ACHN (cell line): ENCODE data around the gene UXS1.

Experiments used
- DNase-seq: peaks from one replicate; pipeline ENCODE4 v3.0.0-alpha.2; 2015
- in situ Hi-C: cut with HindIII; loops from 2 replicates; pipeline ENCODE4 v1.10.0; 2017; ENCODE audit warnings: low sequenced_read_pairs, low pct_ligation_motif_present, low pct_unique_long_range_greater_than_20kb

Gene UXS1

DNA sequence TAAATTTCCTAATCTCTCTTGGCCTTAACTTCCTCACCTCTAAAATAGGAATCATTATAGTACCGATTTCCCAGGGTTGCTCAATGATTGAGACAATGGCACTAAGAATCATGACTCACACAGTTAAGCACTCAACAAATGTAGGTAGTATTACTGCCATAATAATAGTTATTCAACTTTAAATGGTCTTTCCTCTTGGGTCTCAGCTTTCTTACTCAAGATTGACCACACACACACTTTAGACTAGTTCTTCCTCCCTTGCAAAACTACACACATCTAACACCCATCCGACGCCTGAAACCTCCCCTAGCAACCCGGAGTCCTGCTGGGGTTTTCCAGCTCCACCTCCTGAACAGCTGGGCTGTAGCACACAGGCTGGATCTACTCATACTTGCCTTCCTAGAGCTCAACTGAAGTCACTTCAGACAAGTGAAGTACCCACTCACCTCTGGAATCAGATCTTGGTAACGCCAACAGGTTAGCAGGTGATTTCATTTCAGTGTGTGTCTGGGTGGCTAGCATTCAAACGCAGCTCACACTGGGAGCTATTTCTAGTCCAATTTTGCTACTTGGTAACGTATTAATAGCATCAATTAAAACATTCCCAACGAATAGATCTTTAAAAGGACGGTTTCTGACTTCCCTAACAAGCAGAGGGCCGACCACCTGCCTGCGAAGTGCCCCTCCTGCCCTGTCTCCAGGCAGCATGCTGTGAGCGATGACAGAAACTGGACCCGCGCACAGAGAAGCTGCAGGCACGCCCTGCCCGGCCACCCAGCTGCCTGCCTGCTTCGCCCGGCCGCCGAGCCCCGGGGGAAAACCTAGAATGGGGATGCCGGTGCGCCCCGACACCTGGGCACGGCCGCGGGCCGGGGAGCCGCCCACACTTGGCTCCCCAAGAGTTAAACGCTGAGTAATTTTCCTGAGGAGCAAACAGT is 1.1 kb downstream of the UXS1 start:
- in situ Hi-C loops, result no loop called here
- DNase-seq, result peak; percentile 62

DNA sequence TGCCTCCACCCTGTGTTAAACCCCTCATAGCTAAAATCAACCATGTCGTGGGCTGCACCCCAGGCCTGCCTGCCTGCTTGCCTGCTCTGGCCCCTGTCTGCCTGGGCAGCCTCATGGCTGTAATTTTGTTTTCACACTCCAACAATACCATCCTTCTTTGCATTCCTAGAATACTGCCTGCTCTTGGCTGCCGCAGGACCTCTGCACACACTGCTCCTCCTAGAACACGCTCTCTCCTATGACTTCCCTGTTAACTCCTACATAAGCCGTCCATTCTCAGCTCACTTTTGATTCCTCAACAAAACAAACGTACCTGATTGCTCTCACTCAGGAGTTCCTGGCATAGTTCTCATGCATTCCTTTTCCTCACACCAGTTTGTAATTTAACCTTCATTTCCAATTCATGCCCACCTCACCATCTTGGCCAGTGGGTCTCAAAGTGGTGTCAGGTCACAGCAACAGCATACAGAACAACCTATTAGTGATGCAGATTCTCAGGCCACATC is 2.5 kb downstream of the UXS1 start:
- in situ Hi-C loops, result no loop called here

DNA sequence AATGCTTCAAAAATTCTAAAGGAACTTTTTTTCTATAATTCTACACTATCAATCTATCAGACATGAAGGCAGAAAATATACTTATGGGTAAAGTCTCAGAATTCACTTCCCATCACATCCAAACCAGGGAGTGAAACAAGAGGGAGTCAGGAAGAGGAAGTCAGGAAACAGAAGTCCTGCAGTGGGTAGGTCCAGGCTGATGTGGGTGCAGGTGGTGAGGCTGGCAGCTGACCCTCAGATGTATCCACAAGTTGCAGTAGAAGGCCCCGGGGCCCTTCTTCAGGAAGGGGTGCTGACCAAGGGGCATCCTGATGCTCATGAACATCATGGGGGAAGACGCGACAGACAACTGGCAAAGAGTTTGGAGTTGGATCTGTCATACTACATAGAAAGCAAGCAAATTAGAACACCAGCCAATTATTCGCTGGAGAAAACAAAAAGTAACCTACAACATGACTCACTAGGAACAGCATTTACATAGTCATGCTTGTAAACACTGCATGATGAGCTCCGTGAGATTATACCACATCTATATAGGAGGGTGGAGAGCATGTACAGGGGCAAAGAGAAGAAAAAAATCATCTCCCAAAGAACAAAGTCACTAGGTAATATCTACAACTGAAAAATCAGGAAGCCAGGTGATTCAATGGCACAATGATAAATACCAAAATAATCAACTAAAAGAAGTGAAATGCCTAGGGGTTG is 4.2 kb downstream of the UXS1 start:
- DNase-seq, result no peak

More for the DNA sequence above, 2.5 kb downstream of the UXS1 start:
- no peak for DNase-seq

DNA sequence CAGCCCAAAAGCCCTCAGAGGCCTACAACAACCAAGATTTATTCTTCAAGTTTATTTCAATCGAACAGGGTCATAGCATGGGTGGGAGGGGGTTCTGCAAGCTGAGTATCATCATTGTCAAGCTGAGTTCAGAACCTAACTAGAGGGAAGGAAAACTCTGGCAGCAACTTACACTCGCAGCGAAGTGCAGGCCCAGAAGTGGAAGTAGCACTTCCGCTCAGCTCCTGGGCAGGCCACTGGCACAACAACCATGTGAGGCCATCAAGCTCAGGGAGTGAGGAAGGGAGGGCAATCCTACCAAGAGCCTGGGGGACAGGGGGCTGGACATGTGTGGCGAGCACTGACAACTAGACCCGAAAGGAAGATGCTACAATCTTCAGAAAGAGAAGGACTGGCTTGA is 4.8 kb downstream of the UXS1 start:
- in situ Hi-C loops, result no loop called here
- no peak for DNase-seq

More for the DNA sequence above, 4.2 kb downstream of the UXS1 start:
- in situ Hi-C loops, result no loop called here

- DNase-seq, result no peak
- in situ Hi-C loops, result no loop called here
Measured at GRCh38 chr2:106187273-106187891, 6.7 kb downstream of the UXS1 start.

- no peak for DNase-seq
- in situ Hi-C loops, result no loop called here
Measured at GRCh38 chr2:106185475-106186184, 8.5 kb downstream of the UXS1 start.

DNA sequence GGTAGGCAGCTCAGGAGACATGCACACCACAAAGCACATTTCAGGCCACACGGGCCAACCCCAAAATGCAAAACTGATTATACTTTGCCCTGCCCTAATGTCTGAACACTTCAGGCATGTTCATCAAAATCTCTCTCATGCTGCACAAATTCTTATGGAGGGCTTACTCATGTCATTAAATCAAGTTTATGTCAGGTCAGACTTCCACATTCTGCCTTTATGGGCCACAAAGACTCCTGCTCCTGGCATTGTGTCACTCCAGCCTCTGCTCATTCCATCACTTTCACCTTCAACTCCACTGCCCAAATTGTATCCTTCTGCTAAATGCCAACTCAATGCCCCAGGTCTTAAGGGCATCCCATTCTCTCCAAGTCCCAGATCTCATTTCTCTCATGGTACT is 9.2 kb downstream of the UXS1 start:
- in situ Hi-C loops, result no loop called here
- no peak for DNase-seq

DNA sequence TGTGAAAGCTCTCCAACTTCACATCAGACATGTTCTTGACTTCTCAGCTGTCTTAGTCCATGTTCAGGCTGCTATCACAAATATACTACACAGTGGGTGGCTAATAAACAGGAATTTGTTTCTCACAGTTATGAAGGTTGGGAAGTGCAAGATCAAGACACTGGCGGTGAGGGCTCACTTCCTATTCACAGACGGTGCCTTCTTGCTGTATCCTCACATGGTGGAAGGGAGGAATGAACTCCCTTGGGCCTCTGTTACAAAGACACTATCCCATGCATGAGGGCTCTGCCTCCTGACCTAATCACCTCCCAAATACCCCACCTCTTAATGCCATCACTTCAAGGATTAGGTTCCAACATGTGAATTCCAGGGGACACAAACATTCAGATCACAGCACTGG is 9.7 kb downstream of the UXS1 start:
- in situ Hi-C loops, result no loop called here
- no peak for DNase-seq

GRCh38 chr2:106183101-106183696 is 10.9 kb downstream of the UXS1 start:
- in situ Hi-C loops, result no loop called here
- DNase-seq, result no peak

DNA sequence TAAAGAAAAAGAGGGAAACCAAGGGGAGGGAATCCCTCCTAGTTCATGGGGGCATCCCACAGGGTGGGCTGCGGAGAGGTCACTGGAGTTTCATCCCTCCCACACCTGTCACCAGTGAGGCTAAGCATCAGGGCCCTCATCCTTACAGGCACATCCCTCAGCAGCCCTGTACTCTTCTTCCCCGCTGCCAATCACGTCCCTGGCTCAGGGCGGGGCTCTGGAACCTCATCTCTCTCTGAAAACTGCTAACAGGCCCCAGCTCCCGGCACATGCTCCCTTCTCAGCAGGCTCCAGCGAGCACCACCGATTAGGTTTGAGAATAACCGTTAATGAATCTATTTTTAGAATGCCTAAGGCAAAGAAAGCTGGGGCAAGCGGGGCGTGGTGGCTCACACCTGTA is 13.0 kb downstream of the UXS1 start:
- no peak for DNase-seq
- in situ Hi-C loops, result no loop called here

GRCh38 chr2:106180602-106181001 is 13.5 kb downstream of the UXS1 start:
- DNase-seq, result no peak
- in situ Hi-C loops, result no loop called here

DNA sequence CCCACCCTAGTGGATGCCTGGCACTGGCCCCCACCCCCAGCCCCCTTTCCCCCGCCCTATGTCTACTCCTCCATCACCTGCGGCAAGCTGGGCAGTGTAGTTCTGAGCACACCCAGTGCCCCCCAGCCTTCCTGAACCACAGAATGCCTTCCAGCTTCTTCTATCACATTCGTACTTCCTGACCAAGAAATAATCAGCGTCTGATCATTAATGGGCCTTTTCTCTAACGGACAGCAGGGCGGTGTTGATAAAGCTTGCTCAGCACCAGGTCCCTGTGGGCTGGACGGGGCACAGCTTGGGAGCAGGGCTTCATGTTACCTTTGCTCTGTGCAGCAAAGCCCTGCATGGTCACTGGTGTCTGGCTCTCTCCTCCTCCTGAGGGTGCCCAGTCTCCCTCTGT is 15.4 kb downstream of the UXS1 start:
- no peak for DNase-seq
- in situ Hi-C loops, result no loop called here

- in situ Hi-C loops, result no loop called here
- no peak for DNase-seq
Measured at GRCh38 chr2:106177581-106177980, 16.5 kb downstream of the UXS1 start.

GRCh38 chr2:106176446-106177099 is 17.5 kb downstream of the UXS1 start:
- in situ Hi-C loops, result no loop called here
- DNase-seq, result no peak

DNA sequence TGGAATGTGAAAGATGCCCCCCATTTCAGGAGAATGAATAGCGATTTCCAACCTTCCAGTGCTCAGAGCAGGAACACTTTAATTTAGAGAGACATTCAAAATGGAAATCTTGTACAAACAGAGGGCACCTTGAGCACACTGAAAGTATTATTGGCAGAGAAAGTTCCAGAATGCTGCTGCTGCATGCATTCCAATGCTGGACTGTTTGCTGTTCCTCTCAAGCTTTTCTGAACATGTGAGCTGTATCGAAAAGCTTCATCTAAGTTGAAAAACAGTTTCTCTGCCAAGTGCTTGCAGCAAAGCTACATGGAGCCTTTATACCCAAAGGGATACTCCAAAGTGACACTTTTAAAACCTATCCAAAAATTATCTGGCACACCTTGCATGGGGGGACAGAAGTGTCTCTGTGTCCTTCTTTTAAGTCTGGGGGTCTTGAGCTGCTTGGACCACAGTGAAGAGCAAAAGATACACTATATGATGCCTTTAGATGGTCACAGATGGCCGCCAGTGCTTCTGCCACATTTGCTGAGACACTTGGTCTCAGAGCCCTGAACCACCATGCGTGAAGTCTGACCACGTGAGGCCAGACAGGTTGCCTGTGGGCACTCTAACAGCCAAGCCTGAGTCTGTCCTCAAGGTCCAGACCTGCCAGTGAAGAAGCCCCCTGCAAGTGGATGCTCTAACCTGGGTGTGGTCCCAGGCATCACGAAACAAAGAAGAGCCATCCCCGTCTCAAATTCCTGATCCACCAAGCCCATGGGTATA is 18.8 kb downstream of the UXS1 start:
- in situ Hi-C loops, result no loop called here
- DNase-seq, result no peak

DNA sequence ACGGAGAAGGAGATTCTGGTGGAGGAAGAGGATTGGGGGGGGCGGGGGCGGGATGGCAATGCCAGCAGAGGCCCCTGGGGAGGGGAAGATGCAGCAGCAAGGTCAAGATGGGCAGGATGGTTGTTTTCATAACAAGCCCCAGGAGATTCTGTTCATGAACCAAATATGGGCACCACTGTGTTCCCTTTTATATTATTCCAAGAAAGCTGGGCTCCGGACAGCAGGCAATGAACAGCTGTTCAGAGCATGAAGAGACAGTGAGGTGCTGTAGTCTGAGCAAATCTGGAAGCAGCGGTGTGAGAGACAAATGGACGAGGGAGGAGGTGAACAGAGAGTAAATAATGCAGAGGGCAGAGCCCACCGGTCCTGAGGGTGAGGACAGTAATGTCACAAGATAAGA is 20.0 kb downstream of the UXS1 start:
- DNase-seq, result no peak
- in situ Hi-C loops, result no loop called here

DNA sequence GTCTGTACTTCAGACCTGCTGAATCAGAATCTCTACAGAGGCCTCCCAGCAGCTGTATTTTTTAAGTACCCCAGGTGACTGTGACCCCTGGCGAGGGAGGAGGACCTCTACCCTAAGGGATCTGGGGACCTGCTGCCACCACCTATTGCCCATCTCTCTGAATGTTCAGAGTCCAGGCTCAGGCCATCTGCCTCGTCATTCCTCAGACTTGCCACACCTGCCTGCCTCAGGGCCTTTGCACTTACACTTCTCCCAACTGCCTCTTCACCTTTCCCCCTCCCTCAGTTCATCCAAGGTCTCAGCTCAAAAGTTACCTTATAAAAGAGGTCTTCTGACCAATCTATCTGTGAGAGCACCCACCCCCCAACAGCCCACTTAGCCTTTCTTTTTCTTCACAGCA is 21.5 kb downstream of the UXS1 start:
- no peak for DNase-seq
- in situ Hi-C loops, result no loop called here
